Kidney (tissue), 14 donors: ENCODE measurements around the gene PRICKLE4. TPM values are rescaled to one million over a fixed set of nuclear protein-coding genes. Genes with fewer than 3 reads are reported as not detected.

Source experiments
- DNase-seq, 5 donors: peaks; one replicate each; pipeline ENCODE4 v3.0.0-alpha.2; 2013 to 2020
- FAIRE-seq: peaks from 2 replicates; lab custom pipeline; 2012; peaks lifted over from hg19 to GRCh38; lab: Jason Lieb, UNC
- H3K27ac ChIP-seq, 2 donors: one replicate each; pipeline ENCODE4 v1.7.0; 2013; ENCODE audit warnings: low read depth in 2 of 2, low read length in 2 of 2, inconsistent platforms in 1 of 2
- H3K27me3 ChIP-seq: one replicate; pipeline ENCODE4 v1.7.1; 2013; ENCODE audit warnings: low read length, inconsistent platforms; ENCODE audit not compliant: control insufficient read depth, insufficient read depth
- H3K36me3 ChIP-seq, 3 donors: one replicate each; pipeline versions ENCODE4 v1.7.0 to v1.7.1; 2013; ENCODE audit warnings: low read length in 3 of 3, control low read depth in 1 of 3, inconsistent platforms in 1 of 3; ENCODE audit not compliant: insufficient read depth in 3 of 3, control insufficient read depth in 2 of 3
- H3K4me1 ChIP-seq, 3 donors: one replicate each; pipeline versions ENCODE4 v1.7.0 to v1.7.1; 2013; ENCODE audit warnings: low read length in 3 of 3, inconsistent platforms in 1 of 3, low read depth in 1 of 3; ENCODE audit not compliant: control insufficient read depth in 2 of 3, insufficient read depth in 2 of 3
- H3K4me3 ChIP-seq, 3 donors: one replicate each; pipeline versions ENCODE4 v1.7.0 to v1.8.1; 2013; ENCODE audit warnings: low read length in 3 of 3, control low read depth in 1 of 3, inconsistent platforms in 1 of 3
- H3K9ac ChIP-seq, 3 donors: one replicate each; pipeline versions ENCODE4 v1.7.0 to v1.7.1; 2013; ENCODE audit warnings: low read length in 3 of 3, control low read depth in 1 of 3, inconsistent platforms in 1 of 3
- H3K9me3 ChIP-seq, 3 donors: one replicate each; pipeline versions ENCODE4 v1.7.0 to v1.7.1; 2013; ENCODE audit warnings: low read length in 3 of 3, control low read depth in 1 of 3, inconsistent platforms in 1 of 3; ENCODE audit not compliant: control insufficient read depth in 2 of 3, insufficient read depth in 1 of 3
- CTCF ChIP-seq: IDR thresholded peaks from 3 replicates; pipeline ENCODE4 v1.5.1; 2012; ENCODE audit warnings: mild to moderate bottlenecking, moderate library complexity, borderline replicate concordance; ENCODE audit not compliant: insufficient read depth; ENCODE audit errors: extremely low read depth
- intact Hi-C: fragments of 100-400 bp; cut with DNase I; formaldehyde crosslinking; loops from one replicate; pipeline ENCODE4 v1.11.1; 2022
- polyA plus RNA-seq: library from polyadenylated mRNA; stranded (reverse); fragments of 350-450 nt; fragmentation: Illumina TruSeq; extraction: RNeasy Lipid Tissue Mini Kit (QIAGEN cat#74804); gene quantifications from one replicate; pipeline ENCODE4 v1.2.3, GENCODE V29; 2014; ENCODE audit warnings: low read depth, low replicate concordance; ENCODE audit not compliant: insufficient read depth
- total RNA-seq: library from RNA; stranded (reverse); fragmentation: NEBNext Ultra II Directional; extraction: Animal tissue kit (Norgen Biotek cat#: 25700); gene quantifications from one replicate; pipeline ENCODE4 v1.2.1, GENCODE V29; 2021
- donor health status: control.
- donor health status: control.
- donor health status: control.
- donor health status: control.
- donor health status: control.
- donor health status: DM: yes; HTN: yes; CAD: no.
- donor health status: Normal renal cell carcinoma (clear cell type).

Gene PRICKLE4
- total and polyA plus RNA-seq, 2 donors from 2014 or later = 1.4 to 6.5 TPM

- H3K4me1 ChIP-seq = no peaks in the 10 kb centered on the region
- intact Hi-C loops = no loop called here
- H3K27ac ChIP-seq = no peak overlapping the region
- no peaks in the 10 kb centered on the region for H3K36me3 ChIP-seq
- no peak overlapping the region for H3K4me3 ChIP-seq
- TF ChIP-seq CTCF = no peak
- no peak overlapping the region for H3K9ac ChIP-seq
- no peaks in the 10 kb centered on the region for H3K9me3 ChIP-seq
- FAIRE-seq (no peak), DNase-seq (no peak)
- no peaks in the 10 kb centered on the region for H3K27me3 ChIP-seq
These were observed 33.4 kb downstream of the PRICKLE4 start for GRCh38 chr6:41813956-41814355.

GRCh38 chr6:41814629-41815028, 34.0 kb downstream of the PRICKLE4 start:
- FAIRE-seq (no peak), DNase-seq (no peak)
- Histone ChIP-seq H3K4me1 (no peaks in the 10 kb centered on the region), H3K9me3 (no peaks in the 10 kb centered on the region), H3K36me3 (no peaks in the 10 kb centered on the region), H3K4me3 (no peak overlapping the region), H3K9ac (no peak overlapping the region), H3K27me3 (no peaks in the 10 kb centered on the region), H3K27ac (no peak overlapping the region)
- intact Hi-C loops = no loop called here
- TF ChIP-seq CTCF = no peak

GRCh38 chr6:41815587-41815986, 35.0 kb downstream of the PRICKLE4 start:
- Histone ChIP-seq H3K9ac (no peak overlapping the region), H3K9me3 (no peaks in the 10 kb centered on the region), H3K27me3 (no peaks in the 10 kb centered on the region), H3K4me3 (no peak overlapping the region), H3K4me1 (no peaks in the 10 kb centered on the region), H3K27ac (no peak overlapping the region), H3K36me3 (no peaks in the 10 kb centered on the region)
- intact Hi-C loops = no loop called here
- no peak for FAIRE-seq
- DNase-seq = no peak
- no peak for TF ChIP-seq CTCF
